Muscle layer of duodenum (tissue), 2 donors: ENCODE data around the gene FAR2.
"Not testable (repeated sequence)": the region's sequence is repeated elsewhere in the genome, so short reads cannot be mapped to it uniquely, and the experiment has no call there.

Experiments
- H3K27ac ChIP-seq: one replicate; pipeline ENCODE4 v1.7.0; 2013; ENCODE audit warnings: mild to moderate bottlenecking, low read length
- H3K27me3 ChIP-seq: one replicate; pipeline ENCODE4 v1.7.0; 2013; ENCODE audit warnings: low read depth, mild to moderate bottlenecking, control low read depth, low read length
- H3K36me3 ChIP-seq, 2 donors: one replicate each; pipeline ENCODE4 v1.7.0; 2013; ENCODE audit warnings: low read length in 2 of 2, control low read depth in 1 of 2, mild to moderate bottlenecking in 1 of 2; ENCODE audit not compliant: insufficient read depth in 2 of 2, control insufficient read depth in 1 of 2
- H3K4me1 ChIP-seq, 2 donors: one replicate each; pipeline ENCODE4 v1.7.0; 2013; ENCODE audit warnings: low read length in 2 of 2, mild to moderate bottlenecking in 2 of 2, control low read depth in 1 of 2, moderate library complexity in 1 of 2; ENCODE audit not compliant: insufficient read depth in 2 of 2, control insufficient read depth in 1 of 2
- H3K4me3 ChIP-seq, 2 donors: one replicate each; pipeline ENCODE4 v1.7.0; 2013; ENCODE audit warnings: low read length in 2 of 2, low read depth in 1 of 2, mild to moderate bottlenecking in 1 of 2
- H3K9me3 ChIP-seq, 2 donors: one replicate each; pipeline ENCODE4 v1.7.0; 2013; ENCODE audit warnings: low read length in 2 of 2, control low read depth in 1 of 2, mild to moderate bottlenecking in 1 of 2; ENCODE audit not compliant: control insufficient read depth in 1 of 2
- donor health status: healthy.

FAR2 gene

GRCh38 chr12:29138256-29138655, 10.8 kb upstream of the FAR2 start:
- H3K4me1 ChIP-seq, H3K9me3 ChIP-seq, H3K36me3 ChIP-seq, H3K27me3 ChIP-seq, H3K4me3 ChIP-seq, H3K27ac ChIP-seq: not testable (repeated sequence)

GRCh38 chr12:29138855-29139254, 10.2 kb upstream of the FAR2 start:
- H3K36me3 ChIP-seq, H3K27me3 ChIP-seq, H3K4me3 ChIP-seq, H3K4me1 ChIP-seq, H3K9me3 ChIP-seq, H3K27ac ChIP-seq: not testable (repeated sequence)

DNA sequence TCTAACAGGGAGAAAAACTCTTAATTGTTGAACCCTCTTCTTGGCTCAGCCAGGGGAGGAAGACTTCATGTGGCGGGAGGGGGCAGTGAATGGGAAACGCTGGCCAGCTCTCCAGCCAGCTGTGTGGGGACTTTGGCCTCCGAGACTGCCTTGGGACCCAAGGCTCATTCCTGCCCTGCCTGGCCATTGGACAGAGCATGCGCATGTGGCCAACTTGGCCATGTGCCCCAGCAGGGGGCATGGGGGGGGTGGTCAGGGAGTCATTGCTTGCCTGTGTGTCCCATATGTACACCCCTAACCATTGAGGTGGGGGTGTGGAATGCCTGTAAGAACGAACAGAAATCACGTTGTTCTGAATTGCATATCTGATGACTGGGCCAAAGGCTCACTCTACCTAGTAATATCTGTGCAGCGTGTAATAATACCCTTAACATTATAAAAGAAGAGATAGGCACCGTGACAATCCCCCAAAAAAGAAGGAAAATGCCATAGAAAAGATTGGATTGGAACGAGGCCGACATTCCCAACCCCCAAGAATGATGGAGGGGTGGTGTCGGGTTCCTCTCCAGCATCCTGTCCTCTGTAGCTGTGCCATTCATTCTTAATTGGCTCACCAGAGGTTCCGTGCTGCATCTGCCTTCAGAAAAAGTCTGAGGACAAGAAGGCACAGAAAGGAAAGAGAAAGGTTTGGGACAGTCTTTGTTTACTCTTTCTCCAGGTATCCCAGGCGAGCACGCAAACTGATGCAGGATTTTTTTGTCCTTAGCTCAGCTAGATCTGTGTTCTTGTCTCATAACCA, 3.5 kb upstream of the FAR2 start:
- Histone ChIP-seq H3K4me3 (no peak overlapping the region), H3K36me3 (no peaks in the 10 kb centered on the region), H3K27ac (no peak overlapping the region), H3K27me3 (no peaks in the 10 kb centered on the region), H3K9me3 (no peaks in the 10 kb centered on the region), H3K4me1 (peaks cover 0 to 3% of the 10 kb centered on the region in 2 donors)

- Histone ChIP-seq H3K9me3 (no peaks in the 10 kb centered on the region), H3K4me1 (peaks cover 0 to 7% of the 10 kb centered on the region in 2 donors), H3K4me3 (no peak overlapping the region), H3K27me3 (no peaks in the 10 kb centered on the region), H3K36me3 (no peaks in the 10 kb centered on the region), H3K27ac (no peak overlapping the region)
These were observed 2.9 kb upstream of the FAR2 start for GRCh38 chr12:29146196-29146595.

GRCh38 chr12:29147731-29148595, 1.1 kb upstream of the FAR2 start:
- peaks cover 8 to 16% of the 10 kb centered on the region in 2 donors for H3K4me1 ChIP-seq
- peak overlapping the region; percentile 88 to 93 for H3K4me3 ChIP-seq
- no peaks in the 10 kb centered on the region for H3K27me3 ChIP-seq
- peak overlapping the region; percentile 94 for H3K27ac ChIP-seq
- H3K9me3 ChIP-seq = no peaks in the 10 kb centered on the region
- no peaks in the 10 kb centered on the region for H3K36me3 ChIP-seq

GRCh38 chr12:29148596-29148910, 525 bp upstream of the FAR2 start:
- no peaks in the 10 kb centered on the region for H3K27me3 ChIP-seq
- no peaks in the 10 kb centered on the region for H3K9me3 ChIP-seq
- H3K27ac ChIP-seq = peak overlapping the region; percentile 94
- no peaks in the 10 kb centered on the region for H3K36me3 ChIP-seq
- H3K4me1 ChIP-seq = peaks cover 11 to 21% of the 10 kb centered on the region in 2 donors
- peak overlapping the region; percentile 88 to 93 for H3K4me3 ChIP-seq

- Histone ChIP-seq H3K36me3 (no peaks in the 10 kb centered on the region), H3K9me3 (no peaks in the 10 kb centered on the region), H3K27me3 (no peaks in the 10 kb centered on the region), H3K4me3 (peak overlapping the region; percentile 88 to 93), H3K27ac (peak overlapping the region; percentile 32), H3K4me1 (peaks cover 13 to 21% of the 10 kb centered on the region in 2 donors)
These were observed 708 bp downstream of the FAR2 start for GRCh38 chr12:29149691-29150281.

GRCh38 chr12:29150462-29150861, 1.4 kb downstream of the FAR2 start:
- peak overlapping the region; percentile 88 to 93 for H3K4me3 ChIP-seq
- H3K27me3 ChIP-seq = no peaks in the 10 kb centered on the region
- peak overlapping the region; percentile 32 for H3K27ac ChIP-seq
- peaks cover 13 to 27% of the 10 kb centered on the region in 2 donors for H3K4me1 ChIP-seq
- H3K36me3 ChIP-seq = no peaks in the 10 kb centered on the region
- H3K9me3 ChIP-seq = no peaks in the 10 kb centered on the region

GRCh38 chr12:29152223-29152868, 3.3 kb downstream of the FAR2 start:
- Histone ChIP-seq H3K9me3 (no peaks in the 10 kb centered on the region), H3K4me3 (no peak overlapping the region), H3K27ac (no peak overlapping the region), H3K36me3 (no peaks in the 10 kb centered on the region), H3K27me3 (no peaks in the 10 kb centered on the region), H3K4me1 (peaks cover 13 to 29% of the 10 kb centered on the region in 2 donors)

- H3K4me1 ChIP-seq = peaks cover 13 to 30% of the 10 kb centered on the region in 2 donors
These were observed 4.0 kb downstream of the FAR2 start for GRCh38 chr12:29152981-29153630.

More at GRCh38 chr12:29152981-29153630, 4.0 kb downstream of the FAR2 start:
- no peak overlapping the region for H3K4me3 ChIP-seq
- H3K27ac ChIP-seq = no peak overlapping the region
- no peaks in the 10 kb centered on the region for H3K9me3 ChIP-seq
- no peaks in the 10 kb centered on the region for H3K27me3 ChIP-seq
- H3K36me3 ChIP-seq = no peaks in the 10 kb centered on the region
